ENCODE measurements around the gene C6orf52.
A peak's percentile ranks its signal among the peaks of the same experiment; 100 is the strongest.

Gene C6orf52

DNA sequence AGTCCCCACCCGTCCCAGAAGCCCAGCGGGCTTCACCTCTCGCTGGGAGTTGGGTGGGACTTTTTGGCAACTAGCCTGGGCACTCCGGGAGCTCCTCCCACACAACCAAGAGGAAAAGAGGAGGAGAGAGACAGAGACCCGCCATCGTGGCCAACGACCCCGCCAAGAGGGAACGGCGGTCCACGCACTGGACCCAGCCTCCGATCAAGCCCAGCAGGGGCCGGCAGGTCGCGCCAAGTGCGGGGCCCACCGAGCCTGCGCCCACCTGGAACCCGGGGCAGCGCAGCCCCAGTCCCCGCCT is 25.5 kb upstream of the C6orf52 start:
- Histone ChIP-seq H3K4me3 (ENCODE audit: low read depth in 1 of 2, low read length in 1 of 2) (peak overlapping the region; percentile 65 to 67), H3K9me3 (no peaks in the 10 kb centered on the region), H3K27me3 (no peaks in the 10 kb centered on the region), H3K27ac (peak overlapping the region; percentile 69), H3K36me3 (no peaks in the 10 kb centered on the region), H3K4me1 (ENCODE audit: control insufficient read depth in 1 of 2, insufficient read depth in 1 of 2, low read depth in 1 of 2, low read length in 1 of 2) (peaks cover 12 to 24% of the 10 kb centered on the region in 2 experiments)
- TF ChIP-seq, protein P1, sequence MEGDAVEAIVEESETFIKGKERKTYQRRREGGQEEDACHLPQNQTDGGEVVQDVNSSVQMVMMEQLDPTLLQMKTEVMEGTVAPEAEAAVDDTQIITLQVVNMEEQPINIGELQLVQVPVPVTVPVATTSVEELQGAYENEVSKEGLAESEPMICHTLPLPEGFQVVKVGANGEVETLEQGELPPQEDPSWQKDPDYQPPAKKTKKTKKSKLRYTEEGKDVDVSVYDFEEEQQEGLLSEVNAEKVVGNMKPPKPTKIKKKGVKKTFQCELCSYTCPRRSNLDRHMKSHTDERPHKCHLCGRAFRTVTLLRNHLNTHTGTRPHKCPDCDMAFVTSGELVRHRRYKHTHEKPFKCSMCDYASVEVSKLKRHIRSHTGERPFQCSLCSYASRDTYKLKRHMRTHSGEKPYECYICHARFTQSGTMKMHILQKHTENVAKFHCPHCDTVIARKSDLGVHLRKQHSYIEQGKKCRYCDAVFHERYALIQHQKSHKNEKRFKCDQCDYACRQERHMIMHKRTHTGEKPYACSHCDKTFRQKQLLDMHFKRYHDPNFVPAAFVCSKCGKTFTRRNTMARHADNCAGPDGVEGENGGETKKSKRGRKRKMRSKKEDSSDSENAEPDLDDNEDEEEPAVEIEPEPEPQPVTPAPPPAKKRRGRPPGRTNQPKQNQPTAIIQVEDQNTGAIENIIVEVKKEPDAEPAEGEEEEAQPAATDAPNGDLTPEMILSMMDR (IDR thresholded peaks at IDR 0.05) = no peak

DNA sequence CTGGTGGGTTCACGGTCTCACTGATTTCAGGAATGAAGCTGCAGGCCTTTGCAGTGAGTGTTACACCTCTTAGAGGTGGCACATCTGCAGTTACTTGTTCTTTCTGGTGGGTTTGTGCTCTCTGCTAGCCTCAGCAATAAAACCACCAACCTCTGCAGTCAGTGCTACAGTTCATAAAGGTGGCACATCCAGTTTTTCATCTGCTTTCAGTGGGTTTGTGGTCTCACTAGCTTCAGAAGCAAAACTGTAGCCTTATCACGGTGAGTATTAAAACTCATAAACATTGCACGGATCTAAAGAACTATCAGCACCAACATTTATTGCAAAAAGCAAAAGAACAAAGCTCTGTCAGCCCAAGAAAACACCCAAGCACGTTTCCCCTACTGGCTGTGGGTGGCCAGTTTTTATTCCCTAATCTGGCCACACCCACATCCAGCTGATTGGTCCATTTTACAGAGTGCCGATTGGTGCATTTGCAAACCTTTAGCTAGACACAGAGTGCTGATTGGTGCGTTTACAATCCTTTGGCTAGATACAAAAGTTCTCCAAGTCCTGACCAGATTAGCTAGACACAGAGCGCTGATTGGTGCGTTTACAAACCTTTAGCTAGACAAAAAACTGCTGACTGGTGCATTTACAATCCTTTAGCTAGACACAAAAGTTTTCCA is 25.0 kb upstream of the C6orf52 start:
- H3K27ac ChIP-seq = no peak overlapping the region
- H3K4me3 ChIP-seq (ENCODE audit: low read depth in 1 of 2, low read length in 1 of 2) = peak overlapping the region; percentile 65 to 67
- no peaks in the 10 kb centered on the region for H3K27me3 ChIP-seq
- TF ChIP-seq, protein P1 (IDR thresholded peaks at IDR 0.05) = peak; percentile 7
- peaks cover 12 to 24% of the 10 kb centered on the region in 2 experiments for H3K4me1 ChIP-seq (ENCODE audit: control insufficient read depth in 1 of 2, insufficient read depth in 1 of 2, low read depth in 1 of 2, low read length in 1 of 2)
- no peaks in the 10 kb centered on the region for H3K9me3 ChIP-seq
- H3K36me3 ChIP-seq = no peaks in the 10 kb centered on the region

- H3K9me3 ChIP-seq = no peaks in the 10 kb centered on the region
- H3K27me3 ChIP-seq = no peaks in the 10 kb centered on the region
Measured at GRCh38 chr6:10713962-10714361, 19.5 kb upstream of the C6orf52 start.

GRCh38 chr6:10696655-10697054 is 2.2 kb upstream of the C6orf52 start:
- no peaks in the 10 kb centered on the region for H3K9me3 ChIP-seq
- no peaks in the 10 kb centered on the region for H3K27me3 ChIP-seq
- TF ChIP-seq, protein P1 (IDR thresholded peaks at IDR 0.05) = no peak
- H3K4me1 ChIP-seq (ENCODE audit: control insufficient read depth in 1 of 2, insufficient read depth in 1 of 2, low read depth in 1 of 2, low read length in 1 of 2) = peaks cover 17 to 19% of the 10 kb centered on the region in 2 experiments
- H3K27ac ChIP-seq = no peak overlapping the region
- H3K36me3 ChIP-seq = peaks cover 10% of the 10 kb centered on the region
- no peak overlapping the region for H3K4me3 ChIP-seq (ENCODE audit: low read depth in 1 of 2, low read length in 1 of 2)

More at GRCh38 chr6:10713962-10714361, 19.5 kb upstream of the C6orf52 start:
- Histone ChIP-seq H3K36me3 (peaks cover 3% of the 10 kb centered on the region), H3K4me3 (ENCODE audit: low read depth in 1 of 2, low read length in 1 of 2) (no peak overlapping the region), H3K4me1 (ENCODE audit: control insufficient read depth in 1 of 2, insufficient read depth in 1 of 2, low read depth in 1 of 2, low read length in 1 of 2) (no peaks in the 10 kb centered on the region), H3K27ac (no peak overlapping the region)
- TF ChIP-seq, protein P1 (IDR thresholded peaks at IDR 0.05) = no peak

GRCh38 chr6:10695086-10695657 is 756 bp upstream of the C6orf52 start:
- Histone ChIP-seq H3K27ac (peak overlapping the region; percentile 95), H3K9me3 (no peaks in the 10 kb centered on the region), H3K4me3 (ENCODE audit: low read depth in 1 of 2, low read length in 1 of 2) (peak overlapping the region; percentile 73 to 86), H3K4me1 (ENCODE audit: control insufficient read depth in 1 of 2, insufficient read depth in 1 of 2, low read depth in 1 of 2, low read length in 1 of 2) (peaks cover 27 to 29% of the 10 kb centered on the region in 2 experiments), H3K27me3 (no peaks in the 10 kb centered on the region), H3K36me3 (peaks cover 7% of the 10 kb centered on the region)
- TF ChIP-seq, protein P1 (IDR thresholded peaks at IDR 0.05) = no peak
